HepG2 (cell line): ENCODE data around the gene DMAC2L. TPM values are rescaled to one million over a fixed set of nuclear protein-coding genes. Genes with fewer than 3 reads are reported as not detected.

ENCODE experiments used
- CHCHD3 ChIP-seq: sonication (generic); formaldehyde crosslinking; IDR thresholded peaks from 2 replicates; pipeline ENCODE4 v1.8.0; 2022; ENCODE audit warnings: mild to moderate bottlenecking, missing genetic modification reagents, moderate library complexity
- FOXJ3 ChIP-seq: sonication (generic); formaldehyde crosslinking; IDR thresholded peaks from 2 replicates; pipeline ENCODE4 v1.4.0; 2020; ENCODE audit warnings: missing genetic modification reagents, mild to moderate bottlenecking, borderline replicate concordance
- HHEX ChIP-seq: IDR thresholded peaks from 2 replicates; pipeline ENCODE4 v1.6.1; 2016; ENCODE audit warnings: control low read depth
- HMG20A ChIP-seq: IDR thresholded peaks from 2 replicates; pipeline ENCODE4 v1.6.1; 2016; ENCODE audit warnings: borderline replicate concordance
- MIER3 ChIP-seq: IDR thresholded peaks from 2 replicates; pipeline ENCODE4 v1.6.1; 2016; ENCODE audit warnings: missing compliant biosample characterization, borderline replicate concordance
- SMYD3 ChIP-seq: sonication (generic); formaldehyde crosslinking; IDR thresholded peaks from 2 replicates; pipeline ENCODE4 v1.8.1; 2023; ENCODE audit warnings: mild to moderate bottlenecking, missing genetic modification reagents
- ZFP41 ChIP-seq: sonication (generic); formaldehyde crosslinking; IDR thresholded peaks from 2 replicates; pipeline ENCODE4 v1.4.0; 2020; ENCODE audit warnings: mild to moderate bottlenecking, missing genetic modification reagents, borderline replicate concordance
- ZNF12 ChIP-seq: sonication (generic); formaldehyde crosslinking; IDR thresholded peaks from 2 replicates; pipeline ENCODE4 v1.5.0; 2020; ENCODE audit warnings: missing genetic modification reagents
- ZNF180 ChIP-seq: sonication (generic); formaldehyde crosslinking; IDR thresholded peaks from 2 replicates; pipeline ENCODE4 v1.4.0; 2020; ENCODE audit warnings: low read depth, missing genetic modification reagents, borderline replicate concordance
- ZNF264 ChIP-seq: sonication (generic); formaldehyde crosslinking; IDR thresholded peaks from 2 replicates; pipeline ENCODE4 v1.4.0; 2020; ENCODE audit warnings: missing genetic modification reagents
- ZNF619 ChIP-seq: sonication (generic); formaldehyde crosslinking; IDR thresholded peaks from 2 replicates; pipeline ENCODE4 v1.4.0; 2020; ENCODE audit warnings: mild to moderate bottlenecking, missing genetic modification reagents
- ZSCAN25 ChIP-seq: sonication (generic); formaldehyde crosslinking; IDR thresholded peaks from 2 replicates; pipeline ENCODE4 v1.8.0; 2022; ENCODE audit warnings: mild to moderate bottlenecking, missing genetic modification reagents
- polyA plus RNA-seq, 8 experiments: library from polyadenylated mRNA; depleted of rRNA in 3 of 8; stranded (reverse) in 7 of 8; unstranded in 1 of 8; fragments of >200 nt; fragmentation: Illumina TruSeq in 4 of 8; extraction: Trizol in 4 of 8; gene quantifications; 2 replicates each; pipeline versions ENCODE4 v1.2.1 to v1.2.3, GENCODE V29; 2011 to 2016; ENCODE audit warnings: low read depth in 4 of 8, missing spikeins in 1 of 8, mixed read lengths in 1 of 8; ENCODE audit not compliant: insufficient read depth in 1 of 8
- total RNA-seq, 5 experiments: library from RNA; depleted of rRNA; stranded (reverse); fragments of >200 nt; fragmentation: Illumina TruSeq; extraction: Trizol; gene quantifications; 2 replicates each; pipeline ENCODE4 v1.2.3, GENCODE V29; 2016; ENCODE audit warnings: low read depth in 1 of 5
- TF ChIP-seq, protein P1 (sequence below): sonication (generic); formaldehyde crosslinking; IDR thresholded peaks from 2 replicates; pipeline ENCODE4 v1.4.0; 2020; ENCODE audit warnings: missing genetic modification reagents
- TF ChIP-seq, protein P2 (sequence below): sonication (generic); formaldehyde crosslinking; IDR thresholded peaks from 2 replicates; pipeline ENCODE4 v1.5.1; 2020; ENCODE audit warnings: missing genetic modification reagents, mild to moderate bottlenecking, borderline replicate concordance
- TF ChIP-seq, protein P3 (sequence below): IDR thresholded peaks from 2 replicates; pipeline ENCODE4 v1.6.1; 2018; ENCODE audit warnings: missing genetic modification reagents, mild to moderate bottlenecking, missing compliant biosample characterization
- TF ChIP-seq, protein P4 (sequence below), 2 experiments: fragments of 450-650 bp in 1 of 2; sonication (generic) in 1 of 2; formaldehyde crosslinking; IDR thresholded peaks; 2 replicates each; pipeline versions ENCODE4 v1.5.0 to v1.8.0; 2020 to 2022; ENCODE audit warnings: mild to moderate bottlenecking in 1 of 2, missing genetic modification reagents in 1 of 2
- TF ChIP-seq, protein P5 (sequence below): sonication (generic); IDR thresholded peaks from 2 replicates; pipeline ENCODE4 v1.6.1; 2016; ENCODE audit warnings: low read depth, borderline replicate concordance
- TF ChIP-seq, protein P6 (sequence below): sonication (generic); formaldehyde crosslinking; IDR thresholded peaks from 2 replicates; pipeline ENCODE4 v1.4.0; 2020; ENCODE audit warnings: missing genetic modification reagents
- TF ChIP-seq, protein P7 (sequence below): sonication (generic); formaldehyde crosslinking; IDR thresholded peaks from 2 replicates; pipeline ENCODE4 v1.4.0; 2020; ENCODE audit warnings: missing genetic modification reagents

The DMAC2L gene
- total and polyA plus RNA-seq, 2 of the 13 experiments (the other 11 are each of a cell fraction or from before 2014, with no cell fraction given) = 19.4 to 23.2 TPM

DNA sequence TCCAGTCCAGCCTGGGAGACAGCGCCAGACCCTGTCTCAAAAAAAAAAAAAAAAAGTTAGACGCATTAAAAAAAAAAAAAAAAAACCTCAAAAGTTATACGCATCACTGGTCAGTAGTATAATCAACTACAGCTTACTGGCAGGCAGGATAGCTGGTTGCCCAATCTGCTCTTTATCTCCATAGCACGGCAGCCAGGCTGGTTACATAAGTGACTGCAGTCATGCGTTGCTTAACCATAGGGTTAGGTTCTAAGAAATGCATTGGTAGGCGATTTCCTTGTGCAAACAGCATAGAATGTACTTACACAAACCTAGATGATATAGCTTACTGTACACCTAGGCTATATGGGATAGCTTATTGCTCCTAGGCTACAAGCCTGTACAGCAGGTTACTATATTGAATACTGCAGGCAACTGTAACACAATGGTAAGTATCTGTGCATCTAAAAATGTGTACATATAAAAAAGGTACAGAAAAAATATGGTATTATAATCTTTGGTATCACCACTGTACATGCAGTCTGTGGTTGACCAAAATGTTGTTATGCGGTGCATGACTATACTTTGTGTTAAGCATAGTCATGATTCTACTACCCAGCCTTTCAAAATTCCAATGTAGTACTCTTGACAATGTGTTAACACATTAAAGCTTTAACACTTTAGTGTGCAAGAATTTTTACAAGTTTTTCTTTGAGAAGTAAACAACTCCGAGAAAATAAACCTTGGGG, 8.2 kb upstream of the DMAC2L start (continued):
- TF ChIP-seq ZNF180 (CRISPR knock-in tag) (no peak), ZFP41 (CRISPR knock-in tag) (no peak), HHEX (CRISPR knock-in tag) (no peak), CHCHD3 (CRISPR knock-in tag) (no peak), ZNF264 (CRISPR knock-in tag) (peak; percentile 83; the same call in 1 of the 2 replicates), HMG20A (CRISPR knock-in tag) (peak; percentile 84), SMYD3 (CRISPR knock-in tag) (0 out of 2 replicates have a peak, but pooled peaks have one; percentile 35), ZNF12 (CRISPR knock-in tag) (peak; percentile 75; the same call in 1 of the 2 replicates), ZNF619 (CRISPR knock-in tag) (no peak), FOXJ3 (CRISPR knock-in tag) (peak; percentile 55; the same call in 1 of the 2 replicates), MIER3 (CRISPR knock-in tag) (peak; percentile 84; the same call in 1 of the 2 replicates), ZSCAN25 (CRISPR knock-in tag) (no peak)
- TF ChIP-seq, protein P1, sequence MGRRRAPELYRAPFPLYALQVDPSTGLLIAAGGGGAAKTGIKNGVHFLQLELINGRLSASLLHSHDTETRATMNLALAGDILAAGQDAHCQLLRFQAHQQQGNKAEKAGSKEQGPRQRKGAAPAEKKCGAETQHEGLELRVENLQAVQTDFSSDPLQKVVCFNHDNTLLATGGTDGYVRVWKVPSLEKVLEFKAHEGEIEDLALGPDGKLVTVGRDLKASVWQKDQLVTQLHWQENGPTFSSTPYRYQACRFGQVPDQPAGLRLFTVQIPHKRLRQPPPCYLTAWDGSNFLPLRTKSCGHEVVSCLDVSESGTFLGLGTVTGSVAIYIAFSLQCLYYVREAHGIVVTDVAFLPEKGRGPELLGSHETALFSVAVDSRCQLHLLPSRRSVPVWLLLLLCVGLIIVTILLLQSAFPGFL = no peak
- TF ChIP-seq, protein P2, sequence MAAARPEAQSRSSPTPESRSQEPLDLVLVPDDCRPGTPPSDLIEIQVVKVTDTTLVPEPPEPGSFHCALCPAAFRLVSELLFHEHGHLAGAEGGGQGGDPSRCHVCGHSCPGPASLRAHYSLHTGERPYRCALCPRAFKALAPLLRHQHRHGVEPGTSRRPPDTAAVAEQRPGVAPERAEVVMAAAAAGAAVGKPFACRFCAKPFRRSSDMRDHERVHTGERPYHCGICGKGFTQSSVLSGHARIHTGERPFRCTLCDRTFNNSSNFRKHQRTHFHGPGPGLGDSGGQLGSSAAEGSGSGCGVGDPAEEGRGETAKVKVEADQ (CRISPR knock-in tag) = no peak
- TF ChIP-seq, protein P3, sequence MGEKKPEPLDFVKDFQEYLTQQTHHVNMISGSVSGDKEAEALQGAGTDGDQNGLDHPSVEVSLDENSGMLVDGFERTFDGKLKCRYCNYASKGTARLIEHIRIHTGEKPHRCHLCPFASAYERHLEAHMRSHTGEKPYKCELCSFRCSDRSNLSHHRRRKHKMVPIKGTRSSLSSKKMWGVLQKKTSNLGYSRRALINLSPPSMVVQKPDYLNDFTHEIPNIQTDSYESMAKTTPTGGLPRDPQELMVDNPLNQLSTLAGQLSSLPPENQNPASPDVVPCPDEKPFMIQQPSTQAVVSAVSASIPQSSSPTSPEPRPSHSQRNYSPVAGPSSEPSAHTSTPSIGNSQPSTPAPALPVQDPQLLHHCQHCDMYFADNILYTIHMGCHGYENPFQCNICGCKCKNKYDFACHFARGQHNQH (CRISPR knock-in tag) = peak; percentile 68; the same call in 1 of the 2 replicates
- TF ChIP-seq, protein P4, sequence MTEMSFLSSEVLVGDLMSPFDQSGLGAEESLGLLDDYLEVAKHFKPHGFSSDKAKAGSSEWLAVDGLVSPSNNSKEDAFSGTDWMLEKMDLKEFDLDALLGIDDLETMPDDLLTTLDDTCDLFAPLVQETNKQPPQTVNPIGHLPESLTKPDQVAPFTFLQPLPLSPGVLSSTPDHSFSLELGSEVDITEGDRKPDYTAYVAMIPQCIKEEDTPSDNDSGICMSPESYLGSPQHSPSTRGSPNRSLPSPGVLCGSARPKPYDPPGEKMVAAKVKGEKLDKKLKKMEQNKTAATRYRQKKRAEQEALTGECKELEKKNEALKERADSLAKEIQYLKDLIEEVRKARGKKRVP (CRISPR knock-in tag; IDR thresholded peaks at IDR 0.05) = no peak
- TF ChIP-seq, protein P5, sequence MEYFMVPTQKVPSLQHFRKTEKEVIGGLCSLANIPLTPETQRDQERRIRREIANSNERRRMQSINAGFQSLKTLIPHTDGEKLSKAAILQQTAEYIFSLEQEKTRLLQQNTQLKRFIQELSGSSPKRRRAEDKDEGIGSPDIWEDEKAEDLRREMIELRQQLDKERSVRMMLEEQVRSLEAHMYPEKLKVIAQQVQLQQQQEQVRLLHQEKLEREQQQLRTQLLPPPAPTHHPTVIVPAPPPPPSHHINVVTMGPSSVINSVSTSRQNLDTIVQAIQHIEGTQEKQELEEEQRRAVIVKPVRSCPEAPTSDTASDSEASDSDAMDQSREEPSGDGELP = peak; percentile 36; the same call in 1 of the 2 replicates
- TF ChIP-seq, protein P6, sequence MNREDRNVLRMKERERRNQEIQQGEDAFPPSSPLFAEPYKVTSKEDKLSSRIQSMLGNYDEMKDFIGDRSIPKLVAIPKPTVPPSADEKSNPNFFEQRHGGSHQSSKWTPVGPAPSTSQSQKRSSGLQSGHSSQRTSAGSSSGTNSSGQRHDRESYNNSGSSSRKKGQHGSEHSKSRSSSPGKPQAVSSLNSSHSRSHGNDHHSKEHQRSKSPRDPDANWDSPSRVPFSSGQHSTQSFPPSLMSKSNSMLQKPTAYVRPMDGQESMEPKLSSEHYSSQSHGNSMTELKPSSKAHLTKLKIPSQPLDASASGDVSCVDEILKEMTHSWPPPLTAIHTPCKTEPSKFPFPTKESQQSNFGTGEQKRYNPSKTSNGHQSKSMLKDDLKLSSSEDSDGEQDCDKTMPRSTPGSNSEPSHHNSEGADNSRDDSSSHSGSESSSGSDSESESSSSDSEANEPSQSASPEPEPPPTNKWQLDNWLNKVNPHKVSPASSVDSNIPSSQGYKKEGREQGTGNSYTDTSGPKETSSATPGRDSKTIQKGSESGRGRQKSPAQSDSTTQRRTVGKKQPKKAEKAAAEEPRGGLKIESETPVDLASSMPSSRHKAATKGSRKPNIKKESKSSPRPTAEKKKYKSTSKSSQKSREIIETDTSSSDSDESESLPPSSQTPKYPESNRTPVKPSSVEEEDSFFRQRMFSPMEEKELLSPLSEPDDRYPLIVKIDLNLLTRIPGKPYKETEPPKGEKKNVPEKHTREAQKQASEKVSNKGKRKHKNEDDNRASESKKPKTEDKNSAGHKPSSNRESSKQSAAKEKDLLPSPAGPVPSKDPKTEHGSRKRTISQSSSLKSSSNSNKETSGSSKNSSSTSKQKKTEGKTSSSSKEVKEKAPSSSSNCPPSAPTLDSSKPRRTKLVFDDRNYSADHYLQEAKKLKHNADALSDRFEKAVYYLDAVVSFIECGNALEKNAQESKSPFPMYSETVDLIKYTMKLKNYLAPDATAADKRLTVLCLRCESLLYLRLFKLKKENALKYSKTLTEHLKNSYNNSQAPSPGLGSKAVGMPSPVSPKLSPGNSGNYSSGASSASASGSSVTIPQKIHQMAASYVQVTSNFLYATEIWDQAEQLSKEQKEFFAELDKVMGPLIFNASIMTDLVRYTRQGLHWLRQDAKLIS = no peak
- TF ChIP-seq, protein P7, sequence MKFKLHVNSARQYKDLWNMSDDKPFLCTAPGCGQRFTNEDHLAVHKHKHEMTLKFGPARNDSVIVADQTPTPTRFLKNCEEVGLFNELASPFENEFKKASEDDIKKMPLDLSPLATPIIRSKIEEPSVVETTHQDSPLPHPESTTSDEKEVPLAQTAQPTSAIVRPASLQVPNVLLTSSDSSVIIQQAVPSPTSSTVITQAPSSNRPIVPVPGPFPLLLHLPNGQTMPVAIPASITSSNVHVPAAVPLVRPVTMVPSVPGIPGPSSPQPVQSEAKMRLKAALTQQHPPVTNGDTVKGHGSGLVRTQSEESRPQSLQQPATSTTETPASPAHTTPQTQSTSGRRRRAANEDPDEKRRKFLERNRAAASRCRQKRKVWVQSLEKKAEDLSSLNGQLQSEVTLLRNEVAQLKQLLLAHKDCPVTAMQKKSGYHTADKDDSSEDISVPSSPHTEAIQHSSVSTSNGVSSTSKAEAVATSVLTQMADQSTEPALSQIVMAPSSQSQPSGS (CRISPR knock-in tag) = peak; percentile 51; the same call in 1 of the 2 replicates
